ENCODE measurements around the gene PAQR4.

GRCh38 chr16:2973605-2974318 is 4.6 kb downstream of the PAQR4 start:
- no peak for TF ChIP-seq CTCF (IDR thresholded peaks at IDR 0.05; ENCODE audit: low read length)
- TF ChIP-seq EZH2 (IDR thresholded peaks at IDR 0.05; ENCODE audit: borderline replicate concordance, low read length): no peak

All from OCI-LY1 (cell line).